GM18508 (cell line): ENCODE results near the gene VASN.
"Not testable (repeated sequence)": the region's sequence is repeated elsewhere in the genome, so short reads cannot be mapped to it uniquely, and the experiment has no call there.

Experiments
- ATAC-seq: cut with Tn5 transposase; IDR thresholded peaks from one replicate; pipeline ENCODE4 v1.9.1; 2021; ENCODE audit warnings: moderate number of reproducible peaks; ENCODE audit not compliant: insufficient read depth, unreplicated experiment

VASN gene

GRCh38 chr16:4336701-4337539 lies 34.7 kb upstream of the VASN start:
- ATAC-seq: no peak

- no peak for ATAC-seq
These were observed 34.0 kb upstream of the VASN start for GRCh38 chr16:4337540-4338088.

DNA sequence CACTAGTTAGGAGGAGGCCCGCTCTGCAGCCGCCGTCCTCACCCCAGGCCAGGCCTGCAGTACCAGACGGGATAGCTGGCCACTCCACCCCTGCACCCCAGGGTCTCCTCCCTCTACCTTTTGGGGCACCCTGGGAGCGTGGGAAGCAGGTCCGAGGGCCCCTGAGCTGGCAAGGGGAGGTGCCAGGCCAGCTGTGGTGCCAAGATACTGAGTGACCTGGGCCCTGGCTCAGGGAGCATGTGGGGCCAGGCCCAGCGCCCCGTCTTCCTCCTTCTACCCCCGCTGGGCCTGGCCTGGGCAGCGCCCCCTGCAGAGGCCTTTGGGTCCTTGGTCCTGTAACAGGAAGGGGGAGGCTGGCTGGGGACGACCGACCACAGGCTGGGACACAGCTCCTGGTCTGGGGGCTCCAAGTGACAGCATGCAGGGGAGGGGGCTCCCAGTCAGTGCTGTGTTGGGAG lies 33.5 kb upstream of the VASN start:
- no peak for ATAC-seq

DNA sequence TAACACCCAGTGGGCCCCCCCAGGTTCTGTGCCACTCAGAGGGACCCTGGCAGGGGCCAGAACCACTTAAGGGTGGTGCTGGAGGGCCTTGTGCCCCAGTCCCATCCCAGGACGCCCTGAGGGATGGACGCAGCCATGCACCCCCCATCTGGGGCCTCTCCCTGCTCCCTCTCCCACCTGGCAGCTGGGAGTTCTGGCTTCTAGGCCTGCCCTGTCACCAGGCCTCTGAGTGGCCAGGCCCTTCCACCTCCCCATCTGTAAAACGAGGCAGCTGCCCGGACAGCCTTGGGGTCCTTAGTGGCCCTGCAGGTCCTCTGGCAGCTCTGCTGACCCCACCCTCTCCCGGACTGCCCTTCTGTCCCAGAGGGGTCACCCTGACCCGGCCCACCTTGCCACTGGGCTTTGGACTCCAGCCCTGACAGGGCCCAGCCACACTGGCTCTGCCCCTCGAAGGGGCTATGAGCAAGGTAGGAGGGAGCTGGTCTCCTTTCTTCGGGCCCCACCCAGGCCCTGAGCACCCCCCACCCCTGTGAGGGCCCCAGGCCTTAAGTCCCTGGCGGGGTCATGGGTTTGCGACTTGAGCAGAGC lies 32.8 kb upstream of the VASN start:
- ATAC-seq: no peak

GRCh38 chr16:4339455-4339854 lies 32.2 kb upstream of the VASN start:
- ATAC-seq: no peak

DNA sequence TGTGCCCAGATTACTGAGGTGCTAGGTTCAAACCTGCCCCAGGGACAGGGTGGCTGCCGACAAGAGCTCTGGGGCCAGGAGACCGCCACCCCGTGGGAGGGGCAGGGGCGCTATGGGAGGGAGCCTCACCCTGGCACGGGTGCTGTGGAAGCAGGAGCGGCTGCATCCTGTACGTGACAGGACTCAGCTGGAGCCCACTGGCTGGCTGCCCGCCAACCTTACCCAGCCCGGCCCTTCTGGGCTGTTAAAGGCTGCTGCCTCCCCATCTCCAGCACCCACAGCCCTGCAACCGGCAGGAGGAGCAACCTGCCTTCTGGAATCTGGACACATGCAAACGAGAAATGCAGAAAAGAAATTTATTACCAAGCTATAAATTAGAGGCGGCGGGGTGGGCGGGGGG lies 31.7 kb upstream of the VASN start:
- ATAC-seq: no peak

- no peak for ATAC-seq
These were observed 31.2 kb upstream of the VASN start for GRCh38 chr16:4340443-4340842.

GRCh38 chr16:4341250-4341649 lies 30.4 kb upstream of the VASN start:
- ATAC-seq: no peak

- ATAC-seq: no peak
These were observed 28.5 kb upstream of the VASN start for GRCh38 chr16:4342866-4343744.

GRCh38 chr16:4344300-4344982 lies 27.2 kb upstream of the VASN start:
- not testable (repeated sequence) for ATAC-seq

DNA sequence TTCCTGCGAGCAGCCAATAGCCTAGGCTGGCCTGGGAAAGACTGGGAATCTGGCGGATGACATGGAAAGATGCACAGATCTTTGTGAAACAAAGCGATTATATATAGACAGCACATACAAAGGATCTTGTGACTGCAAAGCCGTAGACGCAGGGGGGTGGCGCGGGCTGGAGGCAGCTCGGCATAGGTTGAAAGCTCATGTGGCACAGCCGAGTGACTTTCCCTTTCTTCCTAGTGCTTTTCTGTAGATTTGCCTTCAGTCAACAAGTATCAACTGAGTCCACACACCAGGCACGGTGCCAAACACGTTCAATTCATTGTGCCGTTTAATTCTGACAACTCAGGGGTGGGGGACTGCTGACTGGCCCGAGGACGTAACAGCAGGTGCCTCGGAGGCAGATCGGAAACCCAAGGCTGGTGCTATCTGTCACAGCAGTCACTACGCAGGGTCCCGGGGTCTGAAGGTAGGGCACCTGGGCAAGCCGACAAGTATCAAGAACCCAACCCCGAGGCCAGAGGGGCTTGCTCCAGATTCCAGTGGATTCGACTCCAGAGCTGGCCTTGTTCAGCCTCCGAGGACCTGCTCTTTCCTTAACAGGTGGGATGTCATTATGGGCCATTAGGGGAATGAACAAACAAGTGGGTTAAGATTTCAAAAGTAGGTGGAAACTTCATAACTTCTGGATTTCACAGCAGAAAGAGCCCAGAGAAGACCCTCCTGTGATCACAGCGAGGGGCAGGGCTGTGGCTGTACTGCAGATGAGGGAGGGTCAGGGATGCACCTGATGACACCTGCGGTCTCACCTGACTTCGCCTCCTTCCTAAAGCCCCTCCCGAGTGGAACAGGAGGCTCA lies 26.4 kb upstream of the VASN start:
- ATAC-seq: no peak

DNA sequence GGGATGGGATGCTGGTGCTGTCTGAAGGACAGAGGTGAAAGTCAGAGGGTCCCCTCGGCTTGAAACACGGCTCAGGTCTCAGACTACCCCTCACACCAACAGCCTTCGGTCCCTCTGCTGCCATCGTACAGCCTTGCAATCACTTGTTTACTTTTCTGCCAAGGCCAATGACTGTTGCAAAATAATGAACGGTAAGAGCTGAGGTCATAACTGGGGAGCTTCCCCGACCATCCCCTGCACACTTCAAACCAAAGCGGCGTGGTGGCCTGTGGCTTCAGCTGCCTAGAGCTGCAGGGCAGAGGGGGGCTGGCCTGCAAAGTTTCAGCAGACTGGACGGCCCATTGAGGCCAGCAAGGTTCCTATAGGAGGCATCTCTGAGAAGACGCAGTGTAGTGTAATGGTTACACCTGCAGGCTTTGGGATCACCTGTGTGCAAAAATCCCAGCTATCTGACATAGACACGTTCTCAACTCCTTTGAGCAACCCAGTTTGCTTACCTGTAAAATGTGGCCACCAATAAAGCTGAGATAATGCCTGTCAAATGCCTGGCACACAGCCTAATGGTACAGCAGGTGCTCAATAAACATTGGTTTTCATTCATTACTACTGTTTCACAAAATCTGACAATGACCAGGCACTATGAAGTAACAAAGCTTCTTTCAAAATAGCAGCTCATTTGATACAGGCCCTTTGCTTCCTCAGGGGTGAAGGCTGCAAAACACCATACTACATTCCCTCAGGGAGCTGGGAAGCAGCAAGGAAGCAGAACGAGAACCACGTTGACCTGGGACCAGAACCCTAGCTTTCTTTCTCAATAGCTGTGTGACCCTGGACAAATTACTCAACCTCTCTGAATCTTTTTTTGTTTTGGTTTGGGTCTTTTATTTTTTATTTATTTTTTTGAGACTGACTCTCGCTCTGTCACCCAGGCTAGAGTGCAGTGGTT lies 25.5 kb upstream of the VASN start:
- no peak for ATAC-seq

DNA sequence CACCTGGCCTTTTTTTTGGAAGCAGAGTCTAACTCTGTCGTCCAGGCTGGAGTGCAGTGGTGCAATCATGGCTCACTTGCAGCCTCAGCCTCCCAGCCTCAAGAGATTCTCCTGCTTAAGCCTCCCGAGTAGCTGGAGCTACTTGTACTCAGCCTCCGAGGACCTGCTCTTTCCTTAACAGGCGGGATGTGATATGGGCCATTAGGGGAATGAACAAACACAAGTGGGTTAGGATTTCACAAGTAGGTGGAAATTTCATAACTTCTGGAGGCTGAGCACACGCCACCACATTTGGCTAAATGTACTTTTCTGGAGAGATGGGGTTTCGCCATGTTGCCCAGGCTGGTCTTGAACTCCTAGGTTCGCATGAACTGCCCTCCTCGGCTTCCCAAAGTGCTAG lies 24.6 kb upstream of the VASN start:
- no peak for ATAC-seq

GRCh38 chr16:4347765-4348509 lies 23.7 kb upstream of the VASN start:
- no peak for ATAC-seq

DNA sequence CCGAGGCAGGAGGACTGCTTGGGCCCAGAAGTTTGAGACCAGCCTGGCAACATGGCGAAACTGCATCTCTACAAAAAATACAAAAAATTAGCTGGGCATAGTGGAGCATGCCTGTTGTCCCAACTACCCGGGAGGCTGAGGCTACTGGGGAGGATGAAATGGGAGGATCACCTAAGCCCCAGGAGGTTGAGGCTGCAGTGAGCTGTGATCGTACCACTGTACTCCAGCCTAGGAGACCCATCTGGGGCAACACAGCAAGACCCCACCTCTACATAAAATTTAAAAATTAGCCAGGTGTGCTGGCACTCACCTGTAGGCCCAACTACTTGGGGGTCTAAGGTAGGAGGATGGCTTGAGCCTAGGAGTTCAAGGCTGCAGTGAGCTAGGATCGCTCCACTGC lies 22.3 kb upstream of the VASN start:
- no peak for ATAC-seq

- peak; percentile 8 for ATAC-seq
These were observed 21.3 kb upstream of the VASN start for GRCh38 chr16:4350365-4350786.
